Measurements from ENCODE around the gene TUBGCP6.

Gene TUBGCP6

DNA sequence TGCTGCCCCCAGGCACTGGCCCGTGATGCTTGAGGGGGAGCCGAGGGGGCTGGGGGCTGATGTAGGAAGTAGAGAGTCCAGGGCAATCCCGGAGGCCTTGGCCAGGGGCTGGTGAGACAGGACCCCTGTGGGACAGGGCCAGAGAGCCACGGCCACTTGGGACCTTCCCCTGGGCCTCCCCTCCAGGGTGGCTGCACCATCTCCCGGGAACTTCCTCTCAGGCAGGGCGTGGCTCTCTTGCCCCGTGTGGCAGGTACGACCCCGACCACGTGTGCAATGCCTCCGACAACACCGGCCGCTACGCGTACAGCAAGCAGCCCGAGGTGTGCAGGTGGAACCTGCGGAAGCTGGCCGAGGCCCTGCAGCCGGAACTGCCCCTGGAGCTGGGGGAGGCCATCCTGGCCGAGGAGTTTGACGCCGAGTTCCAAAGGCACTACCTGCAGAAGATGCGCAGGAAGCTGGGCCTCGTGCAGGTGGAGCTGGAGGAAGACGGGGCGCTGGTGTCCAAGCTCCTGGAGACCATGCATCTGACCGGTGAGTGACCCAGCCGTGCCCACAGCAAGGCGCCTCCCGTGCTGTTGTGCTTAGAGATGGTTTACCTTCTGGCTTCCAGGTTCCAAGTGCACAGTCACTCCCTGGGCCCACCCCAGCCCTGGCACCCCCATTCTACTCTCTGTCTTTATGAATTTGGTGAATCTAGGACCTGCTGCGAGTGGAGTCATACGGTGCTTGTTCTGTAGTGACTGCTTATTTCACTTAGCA lies 34.3 kb downstream of the TUBGCP6 start:
- Histone ChIP-seq H3K27me3 (ENCODE audit: insufficient read depth, low read depth) (no peaks in the 10 kb centered on the region), H3K9ac (no peak overlapping the region), H3K36me3 (ENCODE audit: insufficient read depth) (no peaks in the 10 kb centered on the region), H3K27ac (no peak overlapping the region), H3K79me2 (ENCODE audit: insufficient read depth, low read depth) (no peaks in the 10 kb centered on the region), H4K20me1 (ENCODE audit: insufficient read depth) (no peaks in the 10 kb centered on the region), H3K4me2 (no peak overlapping the region), H3K4me1 (ENCODE audit: low read depth, poor library complexity, severe bottlenecking) (no peaks in the 10 kb centered on the region), H2AFZ (ENCODE audit: low read depth) (no peak overlapping the region), H3K4me3 (IDR thresholded peaks at IDR 0.05; ENCODE audit: insufficient read depth, low read depth, low read length) (no peak overlapping the region)
- TF ChIP-seq, protein P1, sequence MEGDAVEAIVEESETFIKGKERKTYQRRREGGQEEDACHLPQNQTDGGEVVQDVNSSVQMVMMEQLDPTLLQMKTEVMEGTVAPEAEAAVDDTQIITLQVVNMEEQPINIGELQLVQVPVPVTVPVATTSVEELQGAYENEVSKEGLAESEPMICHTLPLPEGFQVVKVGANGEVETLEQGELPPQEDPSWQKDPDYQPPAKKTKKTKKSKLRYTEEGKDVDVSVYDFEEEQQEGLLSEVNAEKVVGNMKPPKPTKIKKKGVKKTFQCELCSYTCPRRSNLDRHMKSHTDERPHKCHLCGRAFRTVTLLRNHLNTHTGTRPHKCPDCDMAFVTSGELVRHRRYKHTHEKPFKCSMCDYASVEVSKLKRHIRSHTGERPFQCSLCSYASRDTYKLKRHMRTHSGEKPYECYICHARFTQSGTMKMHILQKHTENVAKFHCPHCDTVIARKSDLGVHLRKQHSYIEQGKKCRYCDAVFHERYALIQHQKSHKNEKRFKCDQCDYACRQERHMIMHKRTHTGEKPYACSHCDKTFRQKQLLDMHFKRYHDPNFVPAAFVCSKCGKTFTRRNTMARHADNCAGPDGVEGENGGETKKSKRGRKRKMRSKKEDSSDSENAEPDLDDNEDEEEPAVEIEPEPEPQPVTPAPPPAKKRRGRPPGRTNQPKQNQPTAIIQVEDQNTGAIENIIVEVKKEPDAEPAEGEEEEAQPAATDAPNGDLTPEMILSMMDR (conservative IDR thresholded peaks at IDR 0.05; ENCODE audit: low read depth, low read length): no peak

DNA sequence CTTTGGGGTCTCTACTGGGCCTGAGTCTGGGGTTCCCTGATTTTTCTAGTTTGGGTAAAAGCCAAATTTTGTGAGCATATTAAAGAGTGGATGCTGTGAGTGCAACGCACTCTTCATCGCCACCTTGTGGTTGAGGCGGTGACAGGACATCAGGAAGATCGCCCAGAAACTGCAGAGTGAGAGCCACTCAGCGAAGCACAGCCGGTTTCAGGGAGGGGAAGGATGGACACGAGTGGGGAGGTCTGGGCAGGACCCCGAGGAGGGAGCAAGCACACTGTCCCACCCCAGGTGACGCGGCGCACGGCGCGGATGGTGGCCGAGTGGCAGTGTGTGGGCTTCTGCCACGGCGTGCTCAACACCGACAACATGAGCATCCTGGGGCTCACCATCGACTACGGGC lies 34.9 kb downstream of the TUBGCP6 start:
- Histone ChIP-seq H3K4me3 (IDR thresholded peaks at IDR 0.05; ENCODE audit: insufficient read depth, low read depth, low read length) (no peak overlapping the region), H3K27me3 (ENCODE audit: insufficient read depth, low read depth) (no peaks in the 10 kb centered on the region), H3K79me2 (ENCODE audit: insufficient read depth, low read depth) (no peaks in the 10 kb centered on the region), H3K9ac (no peak overlapping the region), H3K36me3 (ENCODE audit: insufficient read depth) (no peaks in the 10 kb centered on the region), H3K4me1 (ENCODE audit: low read depth, poor library complexity, severe bottlenecking) (no peaks in the 10 kb centered on the region), H3K4me2 (no peak overlapping the region), H3K27ac (no peak overlapping the region), H4K20me1 (ENCODE audit: insufficient read depth) (no peaks in the 10 kb centered on the region), H2AFZ (ENCODE audit: low read depth) (no peak overlapping the region)
- TF ChIP-seq, protein P1 (conservative IDR thresholded peaks at IDR 0.05; ENCODE audit: low read depth, low read length): peak; percentile 78

DNA sequence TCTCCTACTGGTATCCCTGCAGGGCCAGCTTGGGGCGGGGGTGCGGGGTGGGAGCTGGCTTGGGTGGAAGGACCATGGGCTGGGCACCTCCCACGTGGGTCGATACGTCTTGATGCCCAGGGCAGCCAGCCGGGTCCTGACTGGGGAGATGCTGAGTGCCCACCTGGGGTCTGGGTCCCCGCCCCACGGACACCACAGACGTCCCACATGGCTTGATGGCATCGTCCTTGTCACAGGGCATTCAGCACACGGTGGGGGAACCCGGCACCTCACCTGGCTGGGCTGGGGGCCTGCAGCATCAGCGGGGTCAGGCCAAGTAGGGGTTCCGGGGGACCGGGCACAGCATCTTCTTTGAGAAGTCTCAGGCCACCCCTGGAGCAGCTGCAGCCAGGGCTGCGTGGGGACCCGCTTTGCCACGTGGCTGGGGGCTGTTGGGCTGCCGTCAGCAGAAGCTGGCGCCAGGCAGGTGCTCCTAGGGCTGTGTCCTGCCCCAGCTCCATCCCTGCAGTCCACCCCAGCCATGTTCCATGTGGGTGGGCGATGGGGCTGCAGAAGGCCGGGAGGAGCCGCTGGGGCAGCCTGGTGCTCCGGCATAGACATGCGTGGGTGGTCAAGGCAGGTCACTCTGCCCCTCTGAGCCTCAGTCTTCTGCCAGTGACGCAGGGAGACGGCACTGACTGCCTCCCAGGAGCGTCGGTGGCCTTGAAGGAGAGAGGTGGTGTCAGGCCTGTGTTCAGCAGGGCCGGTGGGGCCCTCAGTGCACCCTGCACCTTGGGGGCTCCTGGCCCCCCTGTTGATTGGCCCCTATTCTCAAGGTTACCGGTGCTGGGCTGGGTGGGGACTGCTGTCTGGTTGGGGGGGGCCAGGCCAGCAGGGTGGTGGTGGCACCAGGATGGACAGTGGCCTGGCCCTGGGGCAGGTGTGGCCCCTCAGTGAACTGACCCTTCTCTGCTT lies 35.6 kb downstream of the TUBGCP6 start:
- H3K4me2 ChIP-seq: no peak overlapping the region
- H4K20me1 ChIP-seq (ENCODE audit: insufficient read depth): no peaks in the 10 kb centered on the region
- no peaks in the 10 kb centered on the region for H3K27me3 ChIP-seq (ENCODE audit: insufficient read depth, low read depth)
- no peaks in the 10 kb centered on the region for H3K36me3 ChIP-seq (ENCODE audit: insufficient read depth)
- no peak overlapping the region for H3K4me3 ChIP-seq (IDR thresholded peaks at IDR 0.05; ENCODE audit: insufficient read depth, low read depth, low read length)
- H3K9ac ChIP-seq: no peak overlapping the region
- TF ChIP-seq, protein P1 (conservative IDR thresholded peaks at IDR 0.05; ENCODE audit: low read depth, low read length): no peak
- no peak overlapping the region for H2AFZ ChIP-seq (ENCODE audit: low read depth)
- H3K79me2 ChIP-seq (ENCODE audit: insufficient read depth, low read depth): no peaks in the 10 kb centered on the region
- no peak overlapping the region for H3K27ac ChIP-seq
- no peaks in the 10 kb centered on the region for H3K4me1 ChIP-seq (ENCODE audit: low read depth, poor library complexity, severe bottlenecking)

- Histone ChIP-seq H3K79me2 (ENCODE audit: insufficient read depth, low read depth) (no peaks in the 10 kb centered on the region), H3K4me1 (ENCODE audit: low read depth, poor library complexity, severe bottlenecking) (no peaks in the 10 kb centered on the region), H3K36me3 (ENCODE audit: insufficient read depth) (no peaks in the 10 kb centered on the region), H3K9ac (no peak overlapping the region), H2AFZ (ENCODE audit: low read depth) (no peak overlapping the region), H3K4me3 (IDR thresholded peaks at IDR 0.05; ENCODE audit: insufficient read depth, low read depth, low read length) (no peak overlapping the region), H3K27me3 (ENCODE audit: insufficient read depth, low read depth) (no peaks in the 10 kb centered on the region), H3K4me2 (no peak overlapping the region), H3K27ac (no peak overlapping the region), H4K20me1 (ENCODE audit: insufficient read depth) (no peaks in the 10 kb centered on the region)
- TF ChIP-seq, protein P1 (conservative IDR thresholded peaks at IDR 0.05; ENCODE audit: low read depth, low read length): no peak
Measured at GRCh38 chr22:50208430-50208938, 36.3 kb downstream of the TUBGCP6 start.

Data from KMS-11 (cell line).